GM12878 (cell line): ENCODE results near the gene RXFP1. TPM values are rescaled to one million over a fixed set of nuclear protein-coding genes. Genes with fewer than 3 reads are reported as not detected.

Experiments
- ATAC-seq: fragments of 200-7000 bp; cut with Tn5 transposase; 3 replicates; pipeline ENCODE4 v1.9.1; 2020; ENCODE audit warnings: mild to moderate bottlenecking, moderate library complexity
- BruUV-seq: library from RNA; stranded (reverse); fragments of 400-500 nt; replicated peaks from 2 replicates; lab custom pipeline; 2021; lab: Mats Ljungman, UMichigan
- CTCF ChIA-PET: fragments of 300-600 bp; sonication (Branson Sonifier 250); formaldehyde crosslinking; extraction: SDS; loops from one replicate; lab custom pipeline; 2021; ENCODE audit warnings: inconsistent platforms; lab: Yijun Ruan, JAX
- POLR2A ChIA-PET: fragments of 350-600 bp; formaldehyde crosslinking; extraction: SDS; loops from one replicate; lab custom pipeline; 2021; ENCODE audit warnings: inconsistent platforms; lab: Charles Lee
- RAD21 ChIA-PET: fragments of 300-600 bp; sonication (Branson Sonifier 250); formaldehyde crosslinking; loops from one replicate; lab custom pipeline; 2023; ENCODE audit warnings: antibody characterized with exemption; ENCODE audit not compliant: unreplicated experiment; lab: Charles Lee
- SMC1A ChIA-PET: fragments of 300-600 bp; sonication (Branson Sonifier 250); formaldehyde crosslinking; loops from one replicate; lab custom pipeline; 2023; ENCODE audit not compliant: unreplicated experiment, uncharacterized antibody; lab: Charles Lee
- DNase-seq: peaks from one replicate; pipeline ENCODE4 v3.0.0-alpha.2; 2011; ENCODE audit warnings: low read depth, low spot score
- FAIRE-seq: peaks from 3 replicates; lab custom pipeline; 2011; peaks lifted over from hg19 to GRCh38; lab: Jason Lieb, UNC
- H2AFZ ChIP-seq: 2 replicates; pipeline ENCODE4 v1.6.0; 2011; ENCODE audit warnings: low read depth, low read length, control low read depth; ENCODE audit not compliant: control insufficient read depth
- H3K27ac ChIP-seq: 2 replicates; pipeline ENCODE4 v1.5.1; 2011; ENCODE audit warnings: control low read depth; ENCODE audit not compliant: control insufficient read depth, insufficient read depth
- H3K27me3 ChIP-seq, 2 experiments: replicated peaks in 1 of 2; 2 replicates each; pipeline versions ENCODE4 v1.6.0 to v1.6.1; 2011; ENCODE audit warnings: low read length in 1 of 2; ENCODE audit not compliant: control insufficient read depth in 2 of 2, insufficient read depth in 2 of 2
- H3K36me3 ChIP-seq, 2 experiments: 2 replicates each; pipeline ENCODE4 v1.5.1; 2011; ENCODE audit warnings: low read length in 1 of 2; ENCODE audit not compliant: control insufficient read depth in 2 of 2, insufficient read depth in 2 of 2
- H3K4me1 ChIP-seq: 2 replicates; pipeline ENCODE4 v1.6.1; 2011; ENCODE audit warnings: mild to moderate bottlenecking, low read length, moderate library complexity, mixed read lengths; ENCODE audit not compliant: control insufficient read depth, insufficient read depth
- H3K4me2 ChIP-seq: 2 replicates; pipeline ENCODE4 v1.6.0; 2011; ENCODE audit warnings: control low read depth; ENCODE audit not compliant: control insufficient read depth, insufficient read depth
- H3K4me3 ChIP-seq: fragments of 200-600 bp; sonication (generic); 2 replicates; pipeline ENCODE4 v1.5.1; 2016
- H3K79me2 ChIP-seq: 2 replicates; pipeline ENCODE4 v1.6.0; 2011; ENCODE audit warnings: low read length; ENCODE audit not compliant: control insufficient read depth, insufficient read depth
- H3K9ac ChIP-seq: 2 replicates; pipeline ENCODE4 v1.8.0; 2011; ENCODE audit warnings: low read length, control low read depth, mixed read lengths; ENCODE audit not compliant: control insufficient read depth, insufficient read depth
- H3K9me3 ChIP-seq: replicated peaks from 3 replicates; pipeline ENCODE4 v1.5.1; 2011; ENCODE audit warnings: mild to moderate bottlenecking, low read length; ENCODE audit not compliant: control insufficient read depth, insufficient read depth
- H4K20me1 ChIP-seq: 2 replicates; pipeline ENCODE4 v1.6.0; 2011; ENCODE audit not compliant: control insufficient read depth, insufficient read depth
- EED ChIP-seq: sonication (generic); IDR thresholded peaks from 2 replicates; pipeline ENCODE4 v1.6.1; 2016; ENCODE audit warnings: antibody characterized with exemption, low read depth
- EZH2 ChIP-seq: IDR thresholded peaks from 2 replicates; pipeline ENCODE4 v1.6.1; 2012; ENCODE audit warnings: low read depth, mild to moderate bottlenecking, control low read depth, inconsistent platforms, low read length, borderline replicate concordance; ENCODE audit not compliant: control insufficient read depth
- GABPA ChIP-seq: IDR thresholded peaks from 2 replicates; pipeline ENCODE4 v1.6.1; 2014; ENCODE audit warnings: antibody characterized with exemption, low read depth, mild to moderate bottlenecking, inconsistent platforms
- HCFC1 ChIP-seq: fragments of 150-350 bp; IDR thresholded peaks from 2 replicates; pipeline ENCODE4 v1.6.1; 2014; ENCODE audit warnings: low read length
- MEF2B ChIP-seq: fragments of 450-650 bp; IDR thresholded peaks from 2 replicates; pipeline ENCODE4 v1.6.1; 2018; ENCODE audit warnings: mild to moderate bottlenecking, moderate library complexity; ENCODE audit not compliant: partially characterized antibody, poor library complexity, severe bottlenecking
- NFXL1 ChIP-seq: fragments of 450-650 bp; IDR thresholded peaks from 2 replicates; pipeline ENCODE4 v1.6.1; 2017; ENCODE audit warnings: antibody characterized with exemption, mild to moderate bottlenecking, borderline replicate concordance
- NFYA ChIP-seq: IDR thresholded peaks from 2 replicates; pipeline ENCODE4 v1.6.1; 2011; ENCODE audit warnings: low read depth, mild to moderate bottlenecking, low read length, improper control_type of control experiment, borderline replicate concordance
- NR2C2 ChIP-seq: IDR thresholded peaks from 2 replicates; pipeline ENCODE4 v1.6.1; 2011; ENCODE audit warnings: borderline replicate concordance, low read depth; ENCODE audit not compliant: control insufficient read depth, insufficient read length
- PML ChIP-seq: IDR thresholded peaks from 2 replicates; pipeline ENCODE4 v1.6.1; 2012; ENCODE audit warnings: low read length, inconsistent platforms
- POU2F2 ChIP-seq: IDR thresholded peaks from 3 replicates; pipeline ENCODE4 v1.6.1; 2011; ENCODE audit warnings: low read depth, mild to moderate bottlenecking, low read length, borderline replicate concordance
- STAT1 ChIP-seq: fragments of 450-650 bp; conservative IDR thresholded peaks from 2 replicates; pipeline ENCODE4 v1.6.1; 2014; ENCODE audit warnings: antibody characterized with exemption, mild to moderate bottlenecking
- WRNIP1 ChIP-seq: IDR thresholded peaks from 2 replicates; pipeline ENCODE4 v1.6.1; 2011; ENCODE audit warnings: low read depth, low read length, improper control_type of control experiment, borderline replicate concordance
- YY1 ChIP-seq: IDR thresholded peaks from 2 replicates; pipeline ENCODE4 v1.6.1; 2011; ENCODE audit warnings: low read depth, mild to moderate bottlenecking, low read length
- WGBS: methylation state at CpG from one replicate; pipeline ENCODE4 v1.1.6; 2016; ENCODE audit warnings: low lambda C conversion rate; ENCODE audit not compliant: insufficient replicate concordance, insufficient coverage; ENCODE audit errors: missing lambda C conversion rate; 5-methylcytosine and 5-hydroxymethylcytosine counted together
- in situ Hi-C: fragments of 300-500 bp; cut with MboI; formaldehyde crosslinking; loops from 9 replicates; pipeline ENCODE4 v1.14.3; 2018; ENCODE audit warnings: mixed read lengths
- intact Hi-C: fragments of 100-400 bp; cut with micrococcal nuclease; formaldehyde crosslinking; loops from one replicate; pipeline ENCODE4 v1.14.2; 2022; ENCODE audit not compliant: unreplicated experiment
- polyA plus RNA-seq, 11 experiments: library from polyadenylated mRNA; depleted of rRNA in 4 of 11; unstranded in 6 of 11; stranded (reverse) in 5 of 11; fragments of >200 nt; fragmentation: Nextera tagmentation in 4 of 11; fragmentation: Illumina TruSeq in 1 of 11; extraction: Ambion mirVana in 4 of 11; extraction: Trizol in 1 of 11; gene quantifications; 1 replicate in 1 of 11; 2 replicates in 10 of 11; pipeline versions ENCODE4 v1.2.1 to v1.2.3, GENCODE V29; 2011 to 2016; ENCODE audit warnings: inconsistent platforms in 2 of 11, missing spikeins in 2 of 11, low read depth in 1 of 11
- total RNA-seq, 4 experiments: library from RNA; depleted of rRNA in 3 of 4; stranded (reverse); fragments of >200 nt in 3 of 4; fragmentation: Illumina TruSeq in 1 of 4; extraction: Trizol in 1 of 4; gene quantifications; 2 replicates each; pipeline versions ENCODE4 v1.2.1 to v1.2.3, GENCODE V29; 2013 to 2021
- TF ChIP-seq, protein P1 (sequence below): fragments of 450-650 bp; IDR thresholded peaks from 2 replicates; pipeline ENCODE4 v1.6.1; 2016; ENCODE audit warnings: mild to moderate bottlenecking

The RXFP1 gene
- total and polyA plus RNA-seq, 10 of the 15 experiments (the other 5 are each of a cell fraction or from before 2014, with no cell fraction given): 0.12 TPM; not detected in 9

DNA sequence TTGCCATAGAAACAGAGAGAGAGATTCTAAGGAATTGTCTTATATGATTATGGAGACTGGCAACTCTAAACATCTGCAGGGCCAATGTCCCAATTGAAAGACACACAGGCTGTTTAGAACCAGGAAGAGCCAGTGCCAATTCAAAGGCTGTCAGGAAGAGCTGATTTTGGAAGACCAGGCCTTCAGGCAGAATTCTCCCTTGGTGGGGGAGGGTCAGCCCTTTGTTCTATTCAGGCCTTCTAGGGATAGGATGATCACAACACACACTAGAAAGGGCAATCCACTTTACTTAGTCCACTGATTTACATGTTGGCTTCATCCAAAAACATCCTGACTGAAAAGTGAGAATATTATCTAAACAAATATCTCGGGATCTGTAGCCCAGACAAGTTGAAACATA, 134.8 kb downstream of the RXFP1 start:
- SMC1A ChIA-PET: no interaction called here
- in situ Hi-C loops: no loop called here
- TF ChIP-seq PML: no peak
- no peak for TF ChIP-seq GABPA
- no peak for TF ChIP-seq POU2F2
- TF ChIP-seq WRNIP1: no peak
- no peak for TF ChIP-seq NR2C2
- TF ChIP-seq STAT1: no peak
- no peak for TF ChIP-seq EZH2
- TF ChIP-seq, protein P1, sequence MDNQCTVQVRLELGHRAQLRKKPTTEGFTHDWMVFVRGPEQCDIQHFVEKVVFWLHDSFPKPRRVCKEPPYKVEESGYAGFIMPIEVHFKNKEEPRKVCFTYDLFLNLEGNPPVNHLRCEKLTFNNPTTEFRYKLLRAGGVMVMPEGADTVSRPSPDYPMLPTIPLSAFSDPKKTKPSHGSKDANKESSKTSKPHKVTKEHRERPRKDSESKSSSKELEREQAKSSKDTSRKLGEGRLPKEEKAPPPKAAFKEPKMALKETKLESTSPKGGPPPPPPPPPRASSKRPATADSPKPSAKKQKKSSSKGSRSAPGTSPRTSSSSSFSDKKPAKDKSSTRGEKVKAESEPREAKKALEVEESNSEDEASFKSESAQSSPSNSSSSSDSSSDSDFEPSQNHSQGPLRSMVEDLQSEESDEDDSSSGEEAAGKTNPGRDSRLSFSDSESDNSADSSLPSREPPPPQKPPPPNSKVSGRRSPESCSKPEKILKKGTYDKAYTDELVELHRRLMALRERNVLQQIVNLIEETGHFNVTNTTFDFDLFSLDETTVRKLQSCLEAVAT: no peak
- TF ChIP-seq NFXL1: no peak
- no peak for TF ChIP-seq YY1
- TF ChIP-seq MEF2B: no peak
- TF ChIP-seq EED: no peak
- TF ChIP-seq HCFC1: no peak
- TF ChIP-seq NFYA: no peak
- TF ChIP-seq, all 136 proteins: peak for 0
- no peaks in the 10 kb centered on the region for H3K27me3 ChIP-seq
- no TSS peak for BruUV-seq
- no peaks in the 10 kb centered on the region for H3K9me3 ChIP-seq
- no peaks in the 10 kb centered on the region for H3K36me3 ChIP-seq
- no peaks in the 10 kb centered on the region for H3K79me2 ChIP-seq
- ChIA-PET CTCF (interaction anchor here (1.7 kb wide), 1 partner anchor 8 kb away, joined by 4 read pairs; no protein-coding TSS in a partner anchor), RAD21 (no interaction called here), POLR2A (interaction anchor here (1.0 kb wide), 1 partner anchor 25 kb away, joined by 3 read pairs; no protein-coding TSS in a partner anchor)
- no peak for FAIRE-seq
- no peak overlapping the region for H3K4me3 ChIP-seq
- no peak overlapping the region for H3K9ac ChIP-seq
- no peak overlapping the region for H3K4me2 ChIP-seq
- no peak overlapping the region for H2AFZ ChIP-seq
- no peaks in the 10 kb centered on the region for H3K4me1 ChIP-seq
- WGBS: 54% methylated on average over 1 of the region's 1 CpG
- intact Hi-C loops: no loop called here
- no peaks in the 10 kb centered on the region for H4K20me1 ChIP-seq
- DNase-seq: no peak
- H3K27ac ChIP-seq: no peak overlapping the region
- ATAC-seq: no peak
